Aorta (tissue), 5 donors: ENCODE data around the gene BMPR1B. TPM values are rescaled to one million over a fixed set of nuclear protein-coding genes. Genes with fewer than 3 reads are reported as not detected.

Experiments used
- ATAC-seq: fragments of 200-7000 bp; cut with Tn5 transposase; one replicate; pipeline ENCODE4 v1.9.1; 2022; ENCODE audit warnings: moderate library complexity; ENCODE audit not compliant: low FRiP score
- DNase-seq, 2 donors: peaks; one replicate each; pipeline ENCODE4 v3.0.0-alpha.2; 2020
- H3K27ac ChIP-seq, 2 donors: one replicate each; pipeline ENCODE4 v1.5.1; 2013; ENCODE audit warnings: low read length in 2 of 2, mild to moderate bottlenecking in 2 of 2, moderate library complexity in 2 of 2, control low read depth in 1 of 2, inconsistent platforms in 1 of 2, low read depth in 1 of 2
- H3K27me3 ChIP-seq, 2 donors: one replicate each; pipeline ENCODE4 v1.6.1; 2013; ENCODE audit warnings: control low read depth in 1 of 2, low read length in 1 of 2, mild to moderate bottlenecking in 1 of 2, moderate library complexity in 1 of 2; ENCODE audit not compliant: insufficient read depth in 2 of 2, control insufficient read depth in 1 of 2
- H3K36me3 ChIP-seq, 2 donors: one replicate each; pipeline ENCODE4 v1.6.1; 2013; ENCODE audit warnings: control low read depth in 1 of 2, low read length in 1 of 2, mild to moderate bottlenecking in 1 of 2; ENCODE audit not compliant: insufficient read depth in 2 of 2, control insufficient read depth in 1 of 2
- H3K4me1 ChIP-seq, 2 donors: one replicate each; pipeline ENCODE4 v1.6.1; 2013; ENCODE audit warnings: low read length in 2 of 2, control low read depth in 1 of 2, mild to moderate bottlenecking in 1 of 2, moderate library complexity in 1 of 2; ENCODE audit not compliant: insufficient read depth in 2 of 2, control insufficient read depth in 1 of 2
- H3K4me3 ChIP-seq, 2 donors: one replicate each; pipeline ENCODE4 v1.5.1; 2013; ENCODE audit warnings: low read length in 2 of 2, control low read depth in 1 of 2, mild to moderate bottlenecking in 1 of 2
- H3K9me3 ChIP-seq: one replicate; pipeline ENCODE4 v1.6.1; 2013; ENCODE audit warnings: mild to moderate bottlenecking, low read length; ENCODE audit not compliant: control insufficient read depth
- WGBS, 2 donors: extraction: QIAGEN DNeasy Blood & Tissue Kit; methylation state at CpG; one replicate each; pipeline ENCODE4 v1.1.7; 2013; 5-methylcytosine and 5-hydroxymethylcytosine counted together
- intact Hi-C, 2 donors: fragments of 100-400 bp; cut with DNase I; formaldehyde crosslinking; loops; one replicate each; pipeline versions ENCODE4 v1.14.2 to v1.15.0; 2022
- polyA plus RNA-seq, 2 donors: library from polyadenylated mRNA; stranded (reverse); fragments of 200-250 nt; gene quantifications; one replicate each; pipeline ENCODE4 v1.2.3, GENCODE V29; 2013
- total RNA-seq, 2 donors: library from RNA; stranded (reverse); fragmentation: NEBNext Ultra II Directional; extraction: Animal tissue kit (Norgen Biotek cat#: 25700); gene quantifications; one replicate each; pipeline ENCODE4 v1.2.1, GENCODE V29; 2021
- donor health status: healthy with polysubstance abuse.
- donor health status: Bipolar disorder and iron deficiency.
- donor health status: DM: no; HTN: no; CAD: no.
- donor health status: DM: no; HTN: no; CAD: no.
- donor health status: DM: yes; HTN: yes; CAD: no.

BMPR1B gene
- total and polyA plus RNA-seq, 4 donors = 1.0 to 14.6 (median 8.0) TPM

DNA sequence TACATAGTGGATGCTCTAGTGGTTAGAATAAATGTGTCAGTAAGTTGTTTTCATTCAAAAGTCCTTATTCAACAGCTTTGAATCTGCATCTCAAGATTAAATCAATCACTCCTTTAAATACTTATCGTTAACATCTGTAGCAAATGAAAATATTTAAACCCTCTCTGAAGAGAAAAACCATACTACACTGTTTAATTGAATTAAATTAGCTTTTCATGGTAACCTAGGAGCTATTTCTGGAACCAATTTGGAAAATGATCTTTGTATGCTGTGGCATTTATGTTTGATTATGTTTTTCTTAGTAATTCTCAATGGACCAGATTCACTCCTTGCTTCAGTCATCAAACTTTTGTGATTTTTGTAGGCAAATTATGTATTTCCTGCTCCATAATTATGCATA is 9.7 kb downstream of the BMPR1B start:
- Histone ChIP-seq H3K4me3 (no peak overlapping the region), H3K9me3 (no peaks in the 10 kb centered on the region), H3K36me3 (no peaks in the 10 kb centered on the region), H3K27ac (no peak overlapping the region), H3K4me1 (peaks cover 0 to 2% of the 10 kb centered on the region in 2 donors), H3K27me3 (no peaks in the 10 kb centered on the region)
- intact Hi-C loops = no loop called here
- DNase-seq = no peak
- no peak for ATAC-seq
- WGBS, 2 donors = 96 to 100% methylated on average over 1 of the region's 1 CpG

DNA sequence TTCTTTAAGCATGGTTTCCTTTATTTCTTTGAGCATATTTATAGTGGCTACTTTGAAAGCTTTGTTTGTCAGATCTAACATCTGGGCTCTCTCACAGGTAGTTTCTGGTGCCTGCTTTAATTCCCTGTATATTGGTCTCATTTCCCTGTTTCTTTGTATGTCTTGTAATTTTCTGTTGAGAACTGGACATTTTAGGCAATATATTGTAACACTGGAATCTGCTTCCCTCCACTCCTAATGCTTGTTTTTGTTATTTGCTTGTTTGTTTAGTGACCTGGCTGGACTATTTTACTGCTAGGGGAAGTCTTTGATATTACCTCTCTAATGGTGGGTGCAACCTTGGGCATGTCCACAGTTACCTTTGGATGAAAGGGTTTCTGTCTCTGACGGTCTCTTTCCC is 25.0 kb downstream of the BMPR1B start:
- WGBS, 2 donors = 1 to 68% methylated on average over 1 of the region's 1 CpG
- no peak overlapping the region for H3K4me3 ChIP-seq
- intact Hi-C loops = no loop called here
- no peaks in the 10 kb centered on the region for H3K36me3 ChIP-seq
- DNase-seq (no peak), ATAC-seq (no peak)
- peaks cover 0 to 3% of the 10 kb centered on the region in 2 donors for H3K4me1 ChIP-seq
- no peak overlapping the region for H3K27ac ChIP-seq
- H3K27me3 ChIP-seq = no peaks in the 10 kb centered on the region
- no peaks in the 10 kb centered on the region for H3K9me3 ChIP-seq

DNA sequence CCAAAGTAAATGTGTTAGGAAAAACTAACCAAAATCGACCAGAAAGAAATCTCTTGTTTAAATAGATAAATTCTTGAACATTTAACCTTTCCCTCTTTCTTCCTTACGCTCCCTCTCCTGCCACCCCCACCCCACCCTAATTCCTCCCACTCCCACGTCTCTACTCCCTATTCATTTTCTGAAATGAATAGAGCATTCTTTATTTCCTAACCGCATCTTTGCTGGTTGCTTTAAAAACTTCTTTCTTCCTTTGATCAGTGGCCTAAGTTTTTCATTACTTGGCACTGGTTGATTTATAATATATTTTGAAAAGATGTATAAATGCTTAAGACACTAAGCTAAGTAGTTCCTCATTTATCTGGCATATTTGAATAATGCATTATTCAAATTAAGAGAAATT is 33.9 kb downstream of the BMPR1B start:
- DNase-seq (no peak), ATAC-seq (no peak)
- intact Hi-C loops = no loop called here
- no peak overlapping the region for H3K4me3 ChIP-seq
- H3K27me3 ChIP-seq = no peaks in the 10 kb centered on the region
- no peak overlapping the region for H3K27ac ChIP-seq
- WGBS, 2 donors = 78 to 81% methylated on average over 4 of the region's 4 CpGs
- no peaks in the 10 kb centered on the region for H3K36me3 ChIP-seq
- peaks cover 0 to 3% of the 10 kb centered on the region in 2 donors for H3K4me1 ChIP-seq
- no peaks in the 10 kb centered on the region for H3K9me3 ChIP-seq

DNA sequence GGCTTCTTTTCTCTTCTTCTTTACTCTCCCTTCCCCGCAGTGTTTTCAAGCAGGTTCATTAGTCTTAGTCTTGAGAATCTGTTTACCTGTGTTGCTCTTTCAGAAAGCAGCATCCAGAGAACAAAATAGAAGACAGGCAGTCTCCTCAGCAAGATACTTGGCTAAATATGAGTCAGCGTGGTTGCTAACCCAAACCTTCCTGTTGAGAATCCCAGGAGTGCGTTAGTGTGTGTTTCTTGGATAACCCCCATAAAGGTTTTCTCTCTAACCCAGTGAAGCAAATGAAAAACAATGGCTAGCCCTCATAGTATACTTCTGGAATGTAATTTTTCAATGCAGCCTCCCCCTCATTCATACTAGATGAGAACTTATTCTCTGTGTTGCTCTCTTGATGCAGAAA is 41.1 kb downstream of the BMPR1B start:
- H3K4me1 ChIP-seq = peaks cover 0 to 2% of the 10 kb centered on the region in 2 donors
- no peaks in the 10 kb centered on the region for H3K9me3 ChIP-seq
- no peak for DNase-seq
- intact Hi-C loops = no loop called here
- no peak overlapping the region for H3K4me3 ChIP-seq
- no peaks in the 10 kb centered on the region for H3K36me3 ChIP-seq
- 50 to 66% methylated on average over 3 of the region's 3 CpGs for WGBS, 2 donors
- no peak overlapping the region for H3K27ac ChIP-seq
- H3K27me3 ChIP-seq = peaks cover 0 to 2% of the 10 kb centered on the region in 2 donors
- no peak for ATAC-seq

DNA sequence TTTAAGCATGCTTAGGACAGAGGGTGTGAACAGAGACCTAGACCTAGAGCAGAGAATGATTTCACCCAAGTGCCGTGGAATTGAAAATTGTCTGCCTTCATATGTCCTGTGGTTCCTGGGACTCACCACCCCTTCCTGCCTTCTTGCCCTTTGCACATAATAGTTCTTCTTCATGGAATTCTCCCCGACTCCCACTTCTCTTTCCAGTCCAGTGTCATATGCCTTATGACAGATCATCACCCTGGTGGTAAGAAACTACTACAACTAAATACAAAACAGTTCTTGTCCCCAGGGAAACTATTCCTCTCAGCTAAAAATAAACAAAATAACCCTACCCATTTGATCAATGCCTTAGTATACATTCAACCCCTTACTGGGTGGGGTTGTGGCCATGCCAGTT is 43.3 kb downstream of the BMPR1B start:
- no peak for DNase-seq
- H3K27ac ChIP-seq = no peak overlapping the region
- intact Hi-C loops = no loop called here
- 90 to 95% methylated on average over 2 of the region's 2 CpGs for WGBS, 2 donors
- no peak for ATAC-seq
- H3K36me3 ChIP-seq = no peaks in the 10 kb centered on the region
- no peak overlapping the region for H3K4me3 ChIP-seq
- H3K4me1 ChIP-seq = peaks cover 0 to 2% of the 10 kb centered on the region in 2 donors
- peaks cover 0 to 2% of the 10 kb centered on the region in 2 donors for H3K27me3 ChIP-seq
- no peaks in the 10 kb centered on the region for H3K9me3 ChIP-seq

DNA sequence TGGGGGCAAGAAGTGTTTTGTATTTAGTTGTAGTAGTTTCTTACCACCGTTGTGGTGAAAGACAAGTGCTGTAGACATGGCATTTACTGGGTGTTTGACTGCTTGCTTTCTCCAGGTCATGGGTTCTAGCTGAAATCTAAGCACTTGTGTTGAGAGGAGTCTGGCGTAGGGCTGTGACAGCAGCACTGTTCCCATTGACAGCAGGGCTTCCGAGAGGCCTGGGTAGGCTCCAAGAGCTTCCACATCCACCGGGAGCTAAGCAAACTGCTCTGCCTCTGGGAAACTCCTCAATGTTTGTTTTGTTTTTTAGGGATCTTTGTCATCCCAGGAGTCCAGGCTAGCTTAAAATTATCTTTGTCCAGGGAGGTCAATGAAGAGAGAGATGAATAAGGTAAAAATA is 44.3 kb downstream of the BMPR1B start:
- H3K36me3 ChIP-seq = no peaks in the 10 kb centered on the region
- no peak for DNase-seq
- no peak overlapping the region for H3K4me3 ChIP-seq
- no peak overlapping the region for H3K27ac ChIP-seq
- ATAC-seq = no peak
- peaks cover 0 to 2% of the 10 kb centered on the region in 2 donors for H3K27me3 ChIP-seq
- WGBS, 2 donors = 41 to 54% methylated on average over 4 of the region's 4 CpGs
- peaks cover 0 to 2% of the 10 kb centered on the region in 2 donors for H3K4me1 ChIP-seq
- H3K9me3 ChIP-seq = no peaks in the 10 kb centered on the region
- intact Hi-C loops = no loop called here

DNA sequence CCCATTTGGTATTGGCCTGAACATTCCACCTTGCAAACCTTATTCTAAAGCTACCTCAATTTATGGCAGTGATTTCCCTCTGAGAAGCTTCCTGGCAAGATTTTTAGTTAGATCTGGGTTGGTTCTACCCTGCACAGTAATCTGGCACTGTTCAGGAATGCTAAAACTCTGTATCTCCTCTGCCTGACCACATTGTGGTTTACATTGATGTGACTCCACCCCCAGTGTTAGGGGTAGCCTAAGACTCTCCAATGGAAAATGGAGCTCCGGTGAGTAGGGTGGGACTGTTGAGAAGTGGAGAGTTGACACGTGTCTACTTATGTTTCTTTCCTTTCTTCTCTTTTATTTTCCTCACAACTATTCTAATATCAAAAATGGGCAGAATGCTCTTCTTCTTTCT is 45.4 kb downstream of the BMPR1B start:
- DNase-seq (no peak), ATAC-seq (no peak)
- 88 to 90% methylated on average over 2 of the region's 2 CpGs for WGBS, 2 donors
- H3K9me3 ChIP-seq = no peaks in the 10 kb centered on the region
- H3K27me3 ChIP-seq = peaks cover 0 to 2% of the 10 kb centered on the region in 2 donors
- peaks cover 0 to 2% of the 10 kb centered on the region in 2 donors for H3K4me1 ChIP-seq
- H3K27ac ChIP-seq = no peak overlapping the region
- H3K36me3 ChIP-seq = no peaks in the 10 kb centered on the region
- intact Hi-C loops = no loop called here
- H3K4me3 ChIP-seq = no peak overlapping the region

DNA sequence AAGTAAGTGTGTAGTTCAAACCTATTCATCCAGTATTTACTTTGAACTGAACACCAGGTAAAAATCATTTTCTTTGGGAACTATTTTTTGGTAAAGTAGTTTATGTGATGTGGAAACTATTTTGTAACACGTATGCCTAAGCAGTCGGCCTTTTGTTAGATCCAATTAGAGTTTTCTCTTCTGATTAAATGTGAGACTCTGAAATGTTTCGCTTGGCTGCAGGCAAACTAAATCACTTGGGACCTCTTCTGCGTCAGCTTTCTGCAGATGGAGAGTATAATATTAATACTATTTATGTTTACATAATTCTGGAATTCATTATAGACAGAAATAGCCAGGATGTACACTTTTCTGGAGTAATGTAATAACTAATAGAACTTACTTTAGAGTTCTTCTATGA is 46.9 kb downstream of the BMPR1B start:
- no peak for ATAC-seq
- peaks cover 0 to 2% of the 10 kb centered on the region in 2 donors for H3K4me1 ChIP-seq
- no peak overlapping the region for H3K27ac ChIP-seq
- H3K27me3 ChIP-seq = peaks cover 0 to 2% of the 10 kb centered on the region in 2 donors
- H3K4me3 ChIP-seq = no peak overlapping the region
- H3K9me3 ChIP-seq = no peaks in the 10 kb centered on the region
- no peaks in the 10 kb centered on the region for H3K36me3 ChIP-seq
- 10 to 16% methylated on average over 4 of the region's 4 CpGs for whole genome bisulfite sequencing, 2 donors
- DNase-seq = no peak
- intact Hi-C loops = no loop called here

DNA sequence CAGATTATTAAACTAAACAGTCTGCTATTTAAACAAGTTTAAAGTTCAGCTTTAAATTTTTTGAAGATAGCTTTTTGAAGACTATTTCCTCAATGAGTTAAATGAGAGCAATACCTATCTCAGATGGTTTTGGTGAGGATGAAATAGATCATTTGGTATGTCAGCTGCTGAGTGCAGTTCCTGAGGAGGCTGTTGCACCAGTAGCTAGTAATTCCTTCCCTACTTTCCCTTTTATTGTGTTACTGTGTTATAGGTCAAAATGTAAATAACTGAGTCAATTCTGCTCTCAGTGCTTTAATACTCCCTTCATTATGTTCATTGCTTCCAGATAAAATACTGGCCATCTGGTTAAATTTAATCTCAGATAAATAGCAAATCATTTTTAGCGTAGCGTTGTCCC is 48.6 kb downstream of the BMPR1B start:
- intact Hi-C loops = no loop called here
- Histone ChIP-seq H3K4me3 (no peak overlapping the region), H3K36me3 (no peaks in the 10 kb centered on the region), H3K27ac (no peak overlapping the region), H3K27me3 (peaks cover 0 to 2% of the 10 kb centered on the region in 2 donors), H3K9me3 (no peaks in the 10 kb centered on the region), H3K4me1 (peaks cover 2% of the 10 kb centered on the region in 2 donors)
- no peak for DNase-seq
- no peak for ATAC-seq
- 81 to 86% methylated on average over 2 of the region's 2 CpGs for whole genome bisulfite sequencing, 2 donors
